CD1c-positive myeloid dendritic cell (primary cell): Measurements from ENCODE around the gene HSPG2.
"Not testable (repeated sequence)": the region's sequence is repeated elsewhere in the genome, so short reads cannot be mapped to it uniquely, and the experiment has no call there.

Source experiments
- DNase-seq: peaks from one replicate; pipeline ENCODE4 v3.0.0-alpha.2; 2016; ENCODE audit errors: extremely low spot score

Gene HSPG2

GRCh38 chr1:21955501-21956281 is 18.6 kb upstream of the HSPG2 start:
- DNase-seq: no peak

GRCh38 chr1:21955058-21955457 is 17.9 kb upstream of the HSPG2 start:
- DNase-seq: no peak

GRCh38 chr1:21952786-21953520 is 15.8 kb upstream of the HSPG2 start:
- no peak for DNase-seq

GRCh38 chr1:21951226-21951870 is 14.2 kb upstream of the HSPG2 start:
- DNase-seq: no peak

- no peak for DNase-seq
Observed at GRCh38 chr1:21950734-21951133, 13.6 kb upstream of the HSPG2 start.

- no peak for DNase-seq
Observed at GRCh38 chr1:21946836-21947587, 9.9 kb upstream of the HSPG2 start.

GRCh38 chr1:21944733-21945073 is 7.6 kb upstream of the HSPG2 start:
- no peak for DNase-seq

GRCh38 chr1:21942959-21943640 is 6.0 kb upstream of the HSPG2 start:
- DNase-seq: not testable (repeated sequence)

- DNase-seq: no peak
Observed at GRCh38 chr1:21942464-21942863, 5.4 kb upstream of the HSPG2 start.

GRCh38 chr1:21941370-21941769 is 4.3 kb upstream of the HSPG2 start:
- DNase-seq: no peak

GRCh38 chr1:21940492-21940891 is 3.4 kb upstream of the HSPG2 start:
- DNase-seq: no peak

- DNase-seq: peak; percentile 61
Observed at GRCh38 chr1:21939650-21940374, 2.7 kb upstream of the HSPG2 start.

- no peak for DNase-seq
Observed at GRCh38 chr1:21938732-21939538, 1.8 kb upstream of the HSPG2 start.

- peak; percentile 74 for DNase-seq
Observed at GRCh38 chr1:21937372-21938121, 437 bp upstream of the HSPG2 start.

- no peak for DNase-seq
Observed at GRCh38 chr1:21936366-21937031, 611 bp downstream of the HSPG2 start.

GRCh38 chr1:21935891-21936365 is 1.2 kb downstream of the HSPG2 start:
- DNase-seq: no peak

GRCh38 chr1:21935393-21935804 is 1.7 kb downstream of the HSPG2 start:
- no peak for DNase-seq

- DNase-seq: no peak
Observed at GRCh38 chr1:21933397-21934248, 3.5 kb downstream of the HSPG2 start.
